H1 (cell line): ENCODE results near the gene TRPT1. TPM values are rescaled to one million over a fixed set of nuclear protein-coding genes. Genes with fewer than 3 reads are reported as not detected.

Experiments
- CTCF ChIA-PET: fragments of 300-600 bp; sonication (Branson Sonifier 250); formaldehyde crosslinking; loops from one replicate; lab custom pipeline; 2021; ENCODE audit not compliant: partially characterized antibody; lab: Charles Lee
- POLR2A ChIA-PET: fragments of 300-600 bp; sonication (Branson Sonifier 250); formaldehyde crosslinking; loops from one replicate; lab custom pipeline; 2021; ENCODE audit warnings: inconsistent platforms; ENCODE audit not compliant: partially characterized antibody; lab: Charles Lee
- DNase-seq, 2 experiments: peaks; one replicate each; pipeline versions ENCODE4 v3.0.0 to v3.0.0-alpha.2; 2010 to 2022; ENCODE audit warnings: low spot score in 2 of 2, low read depth in 1 of 2, mixed read lengths in 1 of 2
- FAIRE-seq: peaks from 2 replicates; lab custom pipeline; 2011; peaks lifted over from hg19 to GRCh38; lab: Jason Lieb, UNC
- H2AFZ ChIP-seq: 2 replicates; pipeline ENCODE4 v1.8.1; 2012; ENCODE audit warnings: low read length, inconsistent platforms
- H2AK5ac ChIP-seq: 2 replicates; pipeline ENCODE4 v1.6.1; 2013; ENCODE audit warnings: low read depth, low read length
- H2BK120ac ChIP-seq: replicated peaks from 2 replicates; pipeline ENCODE3; 2013; ENCODE audit warnings: low read depth, low read length, inconsistent platforms
- H2BK12ac ChIP-seq: 2 replicates; pipeline ENCODE4 v1.6.1; 2013; ENCODE audit warnings: low read depth, low read length
- H2BK15ac ChIP-seq: 2 replicates; pipeline ENCODE4 v1.6.1; 2013; ENCODE audit warnings: low read length
- H2BK20ac ChIP-seq: 2 replicates; pipeline ENCODE4 v1.6.1; 2013; ENCODE audit warnings: low read length
- H2BK5ac ChIP-seq: 2 replicates; pipeline ENCODE4 v1.6.1; 2013; ENCODE audit warnings: low read depth, low read length
- H3K14ac ChIP-seq: 2 replicates; pipeline ENCODE4 v1.6.1; 2013; ENCODE audit warnings: inconsistent platforms; ENCODE audit not compliant: insufficient read length
- H3K18ac ChIP-seq: 2 replicates; pipeline ENCODE4 v1.6.1; 2013; ENCODE audit warnings: low read length; ENCODE audit errors: extremely low read depth
- H3K23ac ChIP-seq: 2 replicates; pipeline ENCODE4 v1.6.1; 2013; ENCODE audit warnings: inconsistent platforms; ENCODE audit not compliant: insufficient read length
- H3K23me2 ChIP-seq: 2 replicates; pipeline ENCODE4 v1.6.1; 2013; ENCODE audit warnings: low read depth, low read length
- H3K27ac ChIP-seq: 2 replicates; pipeline ENCODE4 v1.6.1; 2011; ENCODE audit warnings: low read depth, low read length, inconsistent platforms
- H3K27me3 ChIP-seq, 4 experiments: replicated peaks in 1 of 4; 1 replicate in 1 of 4; 2 replicates in 3 of 4; pipeline versions ENCODE4 v1.6.1 to v1.8.1; 2011 to 2013; ENCODE audit warnings: low read length in 3 of 4, mild to moderate bottlenecking in 3 of 4, inconsistent platforms in 2 of 4, mixed read lengths in 2 of 4, moderate library complexity in 1 of 4; ENCODE audit not compliant: control insufficient read depth in 3 of 4, insufficient read depth in 3 of 4; ENCODE audit errors: extremely low read depth in 1 of 4
- H3K36me3 ChIP-seq, 4 experiments: 2 replicates each; pipeline versions ENCODE4 v1.6.1 to v1.8.1; 2011 to 2013; ENCODE audit warnings: mild to moderate bottlenecking in 4 of 4, low read length in 3 of 4, moderate library complexity in 2 of 4, control low read depth in 1 of 4, inconsistent platforms in 1 of 4; ENCODE audit not compliant: insufficient read depth in 4 of 4, control insufficient read depth in 2 of 4
- H3K4ac ChIP-seq: replicated peaks from 2 replicates; pipeline ENCODE3; 2013; ENCODE audit warnings: low read length, low read depth, mixed read lengths, inconsistent platforms; ENCODE audit not compliant: insufficient read length
- H3K4me1 ChIP-seq, 4 experiments: replicated peaks in 1 of 4; 1 replicate in 1 of 4; 2 replicates in 3 of 4; pipeline versions ENCODE4 v1.6.1 to v1.8.1; 2011 to 2013; ENCODE audit warnings: low read length in 3 of 4, inconsistent platforms in 2 of 4, mixed read lengths in 1 of 4; ENCODE audit not compliant: insufficient read depth in 4 of 4, control insufficient read depth in 3 of 4
- H3K4me2 ChIP-seq, 2 experiments: 2 replicates each; pipeline versions ENCODE4 v1.6.1 to v1.8.1; 2011 to 2013; ENCODE audit warnings: low read depth in 2 of 2, low read length in 2 of 2, control low read depth in 1 of 2, inconsistent platforms in 1 of 2, mild to moderate bottlenecking in 1 of 2; ENCODE audit not compliant: insufficient read depth in 1 of 2
- H3K4me3 ChIP-seq, 4 experiments: fragments of 200-600, 300-600 bp in 1 of 4; sonication (generic), shearing (Covaris generic), sonication (Bioruptor Twin) in 1 of 4; 2 replicates each; pipeline versions ENCODE4 v1.5.1 to v1.8.1; 2011 to 2016; ENCODE audit warnings: low read length in 4 of 4, low read depth in 3 of 4, control low read depth in 2 of 4, inconsistent platforms in 2 of 4, mild to moderate bottlenecking in 2 of 4, mixed read lengths in 1 of 4, moderate library complexity in 1 of 4; ENCODE audit not compliant: insufficient read depth in 2 of 4; ENCODE audit errors: extremely low read depth in 1 of 4
- H3K56ac ChIP-seq: replicated peaks from 2 replicates; pipeline ENCODE3; 2013; ENCODE audit warnings: low read depth, mild to moderate bottlenecking, mixed read lengths, low read length, inconsistent platforms; ENCODE audit not compliant: insufficient read length
- H3K79me1 ChIP-seq: 2 replicates; pipeline ENCODE4 v1.6.1; 2013; ENCODE audit warnings: low read depth, low read length, control low read depth
- H3K79me2 ChIP-seq, 2 experiments: 2 replicates each; pipeline versions ENCODE4 v1.6.1 to v1.8.1; 2012 to 2013; ENCODE audit warnings: low read length in 2 of 2, mild to moderate bottlenecking in 2 of 2, inconsistent platforms in 1 of 2; ENCODE audit not compliant: insufficient read depth in 2 of 2, control insufficient read depth in 1 of 2
- H3K9ac ChIP-seq, 4 experiments: replicated peaks in 1 of 4; 1 replicate in 1 of 4; 2 replicates in 3 of 4; pipeline versions ENCODE4 v1.6.1 to v1.8.1; 2011 to 2013; ENCODE audit warnings: low read depth in 3 of 4, low read length in 3 of 4, control low read depth in 2 of 4, mild to moderate bottlenecking in 2 of 4, moderate library complexity in 2 of 4, inconsistent platforms in 1 of 4; ENCODE audit errors: extremely low read depth in 1 of 4
- H3K9me3 ChIP-seq, 2 experiments: 2 replicates each; pipeline versions ENCODE4 v1.6.1 to v1.8.1; 2012 to 2013; ENCODE audit warnings: mild to moderate bottlenecking in 2 of 2, moderate library complexity in 2 of 2, control low read depth in 1 of 2, inconsistent platforms in 1 of 2, low read depth in 1 of 2, low read length in 1 of 2, mixed read lengths in 1 of 2; ENCODE audit not compliant: insufficient read depth in 2 of 2
- H4K20me1 ChIP-seq, 2 experiments: replicated peaks in 1 of 2; 2 replicates each; pipeline versions ENCODE3 to v1.8.1; 2011 to 2013; ENCODE audit warnings: inconsistent platforms in 2 of 2, low read length in 2 of 2, mild to moderate bottlenecking in 1 of 2; ENCODE audit not compliant: insufficient read depth in 2 of 2, control insufficient read depth in 1 of 2
- H4K5ac ChIP-seq: 2 replicates; pipeline ENCODE4 v1.6.1; 2013; ENCODE audit warnings: low read length, low read depth, mixed read lengths, inconsistent platforms; ENCODE audit not compliant: insufficient read length
- H4K8ac ChIP-seq: 2 replicates; pipeline ENCODE4 v1.8.0; 2013; ENCODE audit warnings: mild to moderate bottlenecking, moderate library complexity, low read length, inconsistent platforms; ENCODE audit not compliant: insufficient read depth; ENCODE audit errors: extremely low read depth
- H4K91ac ChIP-seq: replicated peaks from 2 replicates; pipeline ENCODE3; 2013; ENCODE audit warnings: low read length, mixed read lengths, inconsistent platforms; ENCODE audit not compliant: insufficient read length
- MAX ChIP-seq: IDR thresholded peaks from 2 replicates; pipeline ENCODE4 v1.6.1; 2012; ENCODE audit warnings: inconsistent platforms
- NRF1 ChIP-seq: IDR thresholded peaks from 2 replicates; pipeline ENCODE4 v1.6.1; 2011; ENCODE audit warnings: mild to moderate bottlenecking, low read depth, low read length, improper control_type of control experiment
- PHF8 ChIP-seq: fragments of 200-600 bp; sonication (generic); conservative IDR thresholded peaks from 2 replicates; pipeline ENCODE4 v1.7.1; 2012; ENCODE audit warnings: low read depth, mild to moderate bottlenecking, inconsistent platforms, low read length, moderate library complexity
- POLR2AphosphoS5 ChIP-seq: IDR thresholded peaks from 2 replicates; pipeline ENCODE4 v1.6.1; 2011; ENCODE audit warnings: low read depth, low read length
- RBBP5 ChIP-seq: IDR thresholded peaks from 2 replicates; pipeline ENCODE4 v1.7.1; 2012; ENCODE audit warnings: low read depth, mild to moderate bottlenecking, inconsistent platforms, low read length, moderate library complexity, borderline replicate concordance
- SIRT6 ChIP-seq: IDR thresholded peaks from one replicate; pipeline ENCODE4 v1.7.1; 2012; ENCODE audit warnings: low read length, inconsistent platforms
- SRF ChIP-seq: IDR thresholded peaks from 2 replicates; pipeline ENCODE4 v1.6.1; 2011; ENCODE audit warnings: mild to moderate bottlenecking, low read depth, low read length, moderate library complexity
- ZNF274 ChIP-seq: IDR thresholded peaks from 2 replicates; pipeline ENCODE4 v1.7.0; 2012; ENCODE audit warnings: low read length, borderline replicate concordance; ENCODE audit errors: extremely low read depth
- WGBS, 2 experiments: shearing (Covaris generic) in 1 of 2; methylation state at CpG; one replicate each; pipeline versions ENCODE4 v1.1.6 to v1.1.7; 2013 to 2015; ENCODE audit warnings: low lambda C conversion rate in 2 of 2, mixed read lengths in 2 of 2, inconsistent platforms in 1 of 2, low coverage in 1 of 2, missing lambda C conversion rate in 1 of 2; ENCODE audit not compliant: insufficient replicate concordance in 2 of 2, insufficient coverage in 1 of 2, insufficient read length in 1 of 2; ENCODE audit errors: extremely low coverage in 1 of 2, missing lambda C conversion rate in 1 of 2; 5-methylcytosine and 5-hydroxymethylcytosine counted together
- polyA plus RNA-seq, 7 experiments: library from polyadenylated mRNA; depleted of rRNA in 3 of 7; stranded (reverse) in 5 of 7; unstranded in 2 of 7; fragments of >200 nt in 5 of 7; fragments of 200-250 nt in 2 of 7; gene quantifications; 1 replicate in 5 of 7; 2 replicates in 1 of 7; 4 replicates in 1 of 7; pipeline versions ENCODE4 v1.2.1 to v1.2.3, GENCODE V29; 2011 to 2013; ENCODE audit warnings: missing spikeins in 2 of 7, mixed read lengths in 2 of 7
- total RNA-seq: library from RNA; stranded (reverse); fragmentation: NEBNext Ultra II Directional; extraction: Animal tissue kit (Norgen Biotek cat#: 25700); gene quantifications from 2 replicates; pipeline ENCODE4 v1.2.1, GENCODE V29; 2021

Gene TRPT1
- total and polyA plus RNA-seq, 2 of the 8 experiments (the other 6 are each of a cell fraction or from before 2014, with no cell fraction given) = 34.5 to 74.6 TPM

GRCh38 chr11:64211181-64211872 lies 14.7 kb downstream of the TRPT1 start:
- Histone ChIP-seq H2BK20ac (no peak overlapping the region), H3K79me2 (no peaks in the 10 kb centered on the region), H3K27me3 (no peaks in the 10 kb centered on the region; a peak in 1 of 7 replicates), H2AK5ac (no peak overlapping the region), H3K9ac (no peak overlapping the region), H3K4me3 (no peak overlapping the region), H3K79me1 (no peaks in the 10 kb centered on the region), H3K56ac (no peak overlapping the region), H2BK15ac (no peak overlapping the region), H4K8ac (no peak overlapping the region), H3K4me2 (no peak overlapping the region), H3K27ac (no peak overlapping the region), H4K20me1 (peaks cover 0 to 7% of the 10 kb centered on the region in 2 experiments), H3K9me3 (no peaks in the 10 kb centered on the region), H3K23me2 (no peaks in the 10 kb centered on the region), H3K18ac (no peak overlapping the region), H3K4ac (no peak overlapping the region), H3K36me3 (peaks cover 4 to 10% (median 8%) of the 10 kb centered on the region in 4 experiments; a peak in 6 of 8 replicates), H3K4me1 (peaks cover 0 to 5% (median 0%) of the 10 kb centered on the region in 4 experiments; a peak in 3 of 7 replicates), H2AFZ (no peak overlapping the region)
- FAIRE-seq = no peak
- DNase-seq = no peak
- POLR2A ChIA-PET = interaction anchor here (0.8 to 18.4 kb wide), 7 partner anchors 9 to 89 kb away, joined by 3 to 253 read pairs (median 4); partner anchors contain the start of genes NUDT22, STIP1 and TRPT1
- TF ChIP-seq SIRT6 (no peak), PHF8 (no peak), MAX (no peak), SRF (no peak), POLR2AphosphoS5 (no peak), NRF1 (no peak), RBBP5 (no peak), ZNF274 (no peak)
- TF ChIP-seq, all 59 proteins: peak for 0
- no peak overlapping the region for H2BK12ac ChIP-seq
- no peak overlapping the region for H2BK120ac ChIP-seq
- CTCF ChIA-PET = interaction anchor here (0.8 to 1.7 kb wide), 5 partner anchors 9 to 90 kb away, joined by 3 to 6 read pairs (median 4); partner anchors contain the start of genes NUDT22 and TRPT1
- 97% methylated on average over 17 of the region's 30 CpGs; no CpG with 5 or more reads in 1 of the 2 experiments for WGBS, 2 experiments
- H4K91ac ChIP-seq = no peak overlapping the region
- no peak overlapping the region for H4K5ac ChIP-seq
- H2BK5ac ChIP-seq = no peak overlapping the region
- no peak overlapping the region for H3K23ac ChIP-seq
- no peak overlapping the region for H3K14ac ChIP-seq
